ENCODE results near the gene HECW1.

The HECW1 gene

DNA sequence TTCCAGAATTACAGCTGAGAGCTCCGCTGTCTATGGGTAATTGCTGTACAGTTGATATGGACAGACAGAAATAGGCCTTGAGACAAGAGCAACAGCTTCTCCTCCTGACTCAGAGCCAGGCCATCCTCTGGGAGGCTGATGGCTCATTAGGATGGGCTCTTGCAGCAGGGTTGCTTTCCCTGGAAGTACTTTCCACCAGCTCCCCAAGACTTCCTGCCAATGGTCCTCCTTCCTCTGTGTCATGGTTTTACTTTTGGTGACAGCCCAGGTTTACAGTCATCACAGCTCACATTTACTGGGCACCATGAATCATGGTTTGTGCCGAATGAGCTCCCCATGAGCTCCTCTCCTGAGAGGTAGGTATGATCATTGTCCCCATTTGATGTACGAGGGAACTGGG is 131.8 kb downstream of the HECW1 start:
- H3K36me3 ChIP-seq: no peaks in the 10 kb centered on the region
- H3K9me3 ChIP-seq (ENCODE audit: severe bottlenecking): no peaks in the 10 kb centered on the region
- H3K27me3 ChIP-seq (ENCODE audit: insufficient read depth, low read depth, severe bottlenecking): no peaks in the 10 kb centered on the region
- DNase-seq: no peak
- TF ChIP-seq, protein P1, sequence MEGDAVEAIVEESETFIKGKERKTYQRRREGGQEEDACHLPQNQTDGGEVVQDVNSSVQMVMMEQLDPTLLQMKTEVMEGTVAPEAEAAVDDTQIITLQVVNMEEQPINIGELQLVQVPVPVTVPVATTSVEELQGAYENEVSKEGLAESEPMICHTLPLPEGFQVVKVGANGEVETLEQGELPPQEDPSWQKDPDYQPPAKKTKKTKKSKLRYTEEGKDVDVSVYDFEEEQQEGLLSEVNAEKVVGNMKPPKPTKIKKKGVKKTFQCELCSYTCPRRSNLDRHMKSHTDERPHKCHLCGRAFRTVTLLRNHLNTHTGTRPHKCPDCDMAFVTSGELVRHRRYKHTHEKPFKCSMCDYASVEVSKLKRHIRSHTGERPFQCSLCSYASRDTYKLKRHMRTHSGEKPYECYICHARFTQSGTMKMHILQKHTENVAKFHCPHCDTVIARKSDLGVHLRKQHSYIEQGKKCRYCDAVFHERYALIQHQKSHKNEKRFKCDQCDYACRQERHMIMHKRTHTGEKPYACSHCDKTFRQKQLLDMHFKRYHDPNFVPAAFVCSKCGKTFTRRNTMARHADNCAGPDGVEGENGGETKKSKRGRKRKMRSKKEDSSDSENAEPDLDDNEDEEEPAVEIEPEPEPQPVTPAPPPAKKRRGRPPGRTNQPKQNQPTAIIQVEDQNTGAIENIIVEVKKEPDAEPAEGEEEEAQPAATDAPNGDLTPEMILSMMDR (IDR thresholded peaks at IDR 0.05; ENCODE audit: low read depth, low read length): no peak
- H3K27ac ChIP-seq: no peak overlapping the region
- no peak overlapping the region for H3K4me3 ChIP-seq (ENCODE audit: low read depth, low read length)

DNA sequence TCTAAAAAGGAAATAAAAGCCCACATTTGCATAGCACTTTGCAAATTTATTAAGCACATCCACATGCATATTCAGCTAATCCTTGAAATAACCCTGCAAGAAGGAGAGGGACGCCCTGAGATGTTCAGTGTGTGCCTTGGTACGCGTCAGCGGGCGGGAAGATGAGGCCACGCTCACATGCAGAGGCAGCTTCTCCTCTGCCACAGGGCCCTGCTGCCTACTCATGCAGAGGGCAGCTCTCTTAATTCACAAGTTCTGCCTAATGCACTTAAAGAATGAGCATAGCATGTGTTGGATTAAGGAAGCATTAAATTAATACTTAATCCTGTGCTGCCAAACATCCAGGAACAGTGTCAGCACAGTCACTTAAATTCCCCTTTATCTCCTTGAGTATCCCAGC is 132.3 kb downstream of the HECW1 start:
- Histone ChIP-seq H3K4me3 (ENCODE audit: low read depth, low read length) (no peak overlapping the region; the same call in 1 of the 2 replicates), H3K27ac (no peak overlapping the region), H3K27me3 (ENCODE audit: insufficient read depth, low read depth, severe bottlenecking) (no peaks in the 10 kb centered on the region), H3K9me3 (ENCODE audit: severe bottlenecking) (no peaks in the 10 kb centered on the region), H3K36me3 (no peaks in the 10 kb centered on the region)
- peak; percentile 57 for DNase-seq
- TF ChIP-seq, protein P1 (IDR thresholded peaks at IDR 0.05; ENCODE audit: low read depth, low read length): no peak

DNA sequence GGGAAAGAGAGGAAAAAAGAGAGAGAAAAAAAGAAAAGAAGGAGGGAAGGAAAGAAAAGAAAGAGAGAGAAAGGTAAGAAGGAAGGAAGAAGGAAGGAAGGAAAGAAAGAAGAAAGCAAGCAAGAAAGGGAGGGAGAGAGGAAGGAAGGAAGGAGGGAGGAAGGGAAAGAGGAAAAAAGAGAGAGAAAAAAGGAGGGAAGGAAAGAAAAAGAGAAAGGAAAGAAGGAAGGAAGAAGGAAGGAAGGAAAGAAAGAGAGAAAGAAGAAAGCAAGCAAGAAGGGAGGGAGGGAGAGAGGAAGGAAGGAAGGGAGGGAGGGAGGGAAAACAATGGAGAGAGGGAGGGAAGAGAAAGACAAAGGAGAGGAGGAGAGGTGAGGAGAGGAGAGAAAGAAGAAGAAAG is 135.3 kb downstream of the HECW1 start:
- no peaks in the 10 kb centered on the region for H3K27me3 ChIP-seq (ENCODE audit: insufficient read depth, low read depth, severe bottlenecking)
- no peaks in the 10 kb centered on the region for H3K36me3 ChIP-seq
- TF ChIP-seq, protein P1 (IDR thresholded peaks at IDR 0.05; ENCODE audit: low read depth, low read length): no peak
- no peak overlapping the region for H3K27ac ChIP-seq
- H3K9me3 ChIP-seq (ENCODE audit: severe bottlenecking): no peaks in the 10 kb centered on the region
- H3K4me3 ChIP-seq (ENCODE audit: low read depth, low read length): no peak overlapping the region
- no peak for DNase-seq

DNA sequence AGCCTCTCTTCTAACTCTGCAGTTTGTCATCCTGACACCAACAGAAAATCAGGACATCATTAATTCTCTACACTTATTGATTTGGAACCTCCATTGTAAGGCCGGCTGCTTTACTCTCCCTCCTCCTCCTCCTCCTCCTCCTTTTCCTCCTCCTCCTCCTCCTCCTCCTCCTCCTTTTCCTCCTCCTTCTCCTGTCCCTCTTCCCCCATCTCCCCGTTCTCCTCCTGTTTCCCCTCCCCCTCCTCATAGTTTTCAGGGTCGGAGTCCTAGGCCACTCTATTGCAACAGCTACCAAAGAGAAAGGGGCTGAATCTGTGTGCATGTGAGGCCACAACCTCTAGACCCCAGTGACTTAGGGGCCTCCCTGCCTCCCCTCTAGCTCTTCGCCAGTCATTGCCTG is 136.1 kb downstream of the HECW1 start:
- TF ChIP-seq, protein P1 (IDR thresholded peaks at IDR 0.05; ENCODE audit: low read depth, low read length): no peak
- DNase-seq: no peak
- H3K27ac ChIP-seq: no peak overlapping the region
- H3K27me3 ChIP-seq (ENCODE audit: insufficient read depth, low read depth, severe bottlenecking): no peaks in the 10 kb centered on the region
- H3K36me3 ChIP-seq: no peaks in the 10 kb centered on the region
- H3K9me3 ChIP-seq (ENCODE audit: severe bottlenecking): no peaks in the 10 kb centered on the region
- no peak overlapping the region for H3K4me3 ChIP-seq (ENCODE audit: low read depth, low read length)

DNA sequence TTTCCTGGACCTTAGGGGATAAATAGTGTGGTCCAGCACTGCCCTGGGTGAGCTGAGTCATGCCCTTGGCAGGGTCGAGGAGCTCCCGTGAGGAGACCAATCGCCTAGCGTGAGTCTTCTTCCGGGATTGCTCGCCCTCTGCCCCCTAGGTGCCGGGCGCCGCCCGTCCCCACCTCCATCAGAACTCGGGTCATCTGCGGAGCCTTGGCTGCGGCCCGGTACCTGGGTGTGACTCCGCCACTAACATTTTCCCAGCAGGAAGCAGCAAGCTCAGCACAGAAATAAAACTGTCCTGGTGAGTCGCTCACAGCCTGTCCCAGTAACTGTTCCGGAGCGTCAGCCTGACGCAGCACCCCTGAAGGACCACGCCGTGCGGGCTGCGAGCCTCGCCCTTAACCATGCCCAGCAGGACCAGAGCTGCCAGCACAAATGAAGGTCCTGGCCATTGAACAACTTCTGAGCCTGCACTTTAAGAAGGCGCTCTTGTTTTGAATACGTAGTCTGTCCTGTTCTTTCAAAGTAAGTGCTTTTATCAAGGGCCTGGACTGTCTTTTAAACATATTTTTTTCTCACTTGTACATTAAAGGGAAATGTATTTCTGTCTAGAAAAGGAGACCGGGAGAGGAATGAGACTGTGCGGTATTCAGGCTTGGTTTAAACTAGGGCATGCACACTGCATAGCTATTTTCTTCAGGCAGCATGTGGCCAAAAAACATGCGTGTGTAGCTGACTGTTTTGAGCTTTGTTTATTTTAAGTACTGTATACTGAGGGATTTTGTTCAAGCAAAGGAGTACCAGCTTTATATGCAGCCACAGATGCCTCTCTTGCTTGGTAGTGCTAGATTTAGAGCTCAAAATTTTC is 136.7 kb downstream of the HECW1 start:
- no peaks in the 10 kb centered on the region for H3K36me3 ChIP-seq
- no peaks in the 10 kb centered on the region for H3K27me3 ChIP-seq (ENCODE audit: insufficient read depth, low read depth, severe bottlenecking)
- H3K4me3 ChIP-seq (ENCODE audit: low read depth, low read length): no peak overlapping the region
- H3K27ac ChIP-seq: no peak overlapping the region
- DNase-seq: no peak
- no peaks in the 10 kb centered on the region for H3K9me3 ChIP-seq (ENCODE audit: severe bottlenecking)
- TF ChIP-seq, protein P1 (IDR thresholded peaks at IDR 0.05; ENCODE audit: low read depth, low read length): no peak

DNA sequence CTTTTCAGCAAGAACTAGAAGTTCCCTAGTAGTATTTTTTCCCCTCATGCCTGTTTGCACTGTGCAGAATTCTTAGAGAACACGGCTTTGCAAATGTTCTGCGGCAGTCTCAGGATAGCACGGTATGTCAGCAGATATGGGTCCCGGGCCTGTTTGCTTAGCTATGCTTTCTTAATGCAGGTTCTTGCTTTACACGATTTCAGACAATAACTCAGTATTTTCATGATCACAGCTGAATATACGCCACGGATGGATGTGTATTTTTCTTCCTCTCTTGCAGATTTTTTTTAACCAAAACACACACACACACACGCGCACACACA is 137.3 kb downstream of the HECW1 start:
- TF ChIP-seq, protein P1 (IDR thresholded peaks at IDR 0.05; ENCODE audit: low read depth, low read length): no peak
- no peak overlapping the region for H3K27ac ChIP-seq
- H3K9me3 ChIP-seq (ENCODE audit: severe bottlenecking): no peaks in the 10 kb centered on the region
- no peaks in the 10 kb centered on the region for H3K36me3 ChIP-seq
- no peak overlapping the region for H3K4me3 ChIP-seq (ENCODE audit: low read depth, low read length)
- DNase-seq: no peak
- no peaks in the 10 kb centered on the region for H3K27me3 ChIP-seq (ENCODE audit: insufficient read depth, low read depth, severe bottlenecking)
